ENCODE measurements around the gene ARHGAP42.

DNA sequence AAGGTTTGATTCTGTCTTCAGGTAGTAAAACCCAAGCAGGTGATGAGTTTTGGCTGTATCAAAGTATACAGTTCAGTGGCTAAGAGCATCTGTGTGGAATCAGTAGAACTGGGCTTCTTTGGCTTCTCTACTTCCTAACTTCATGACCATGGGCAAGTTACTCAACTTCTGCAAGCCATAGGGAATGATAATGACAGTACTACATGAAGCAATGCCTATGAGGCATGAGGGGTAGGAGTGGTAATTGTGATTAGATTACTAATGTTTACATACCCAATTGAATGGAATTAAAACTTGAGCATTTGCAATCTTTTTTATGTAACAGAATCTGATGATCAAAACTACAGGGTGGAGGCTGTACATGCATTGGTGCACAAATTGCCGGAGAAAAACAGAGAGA, 278.3 kb downstream of the ARHGAP42 start:
- no peak for TF ChIP-seq POLR2A (IDR thresholded peaks at IDR 0.05)
- TF ChIP-seq, protein P1, sequence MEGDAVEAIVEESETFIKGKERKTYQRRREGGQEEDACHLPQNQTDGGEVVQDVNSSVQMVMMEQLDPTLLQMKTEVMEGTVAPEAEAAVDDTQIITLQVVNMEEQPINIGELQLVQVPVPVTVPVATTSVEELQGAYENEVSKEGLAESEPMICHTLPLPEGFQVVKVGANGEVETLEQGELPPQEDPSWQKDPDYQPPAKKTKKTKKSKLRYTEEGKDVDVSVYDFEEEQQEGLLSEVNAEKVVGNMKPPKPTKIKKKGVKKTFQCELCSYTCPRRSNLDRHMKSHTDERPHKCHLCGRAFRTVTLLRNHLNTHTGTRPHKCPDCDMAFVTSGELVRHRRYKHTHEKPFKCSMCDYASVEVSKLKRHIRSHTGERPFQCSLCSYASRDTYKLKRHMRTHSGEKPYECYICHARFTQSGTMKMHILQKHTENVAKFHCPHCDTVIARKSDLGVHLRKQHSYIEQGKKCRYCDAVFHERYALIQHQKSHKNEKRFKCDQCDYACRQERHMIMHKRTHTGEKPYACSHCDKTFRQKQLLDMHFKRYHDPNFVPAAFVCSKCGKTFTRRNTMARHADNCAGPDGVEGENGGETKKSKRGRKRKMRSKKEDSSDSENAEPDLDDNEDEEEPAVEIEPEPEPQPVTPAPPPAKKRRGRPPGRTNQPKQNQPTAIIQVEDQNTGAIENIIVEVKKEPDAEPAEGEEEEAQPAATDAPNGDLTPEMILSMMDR (IDR thresholded peaks at IDR 0.05): no peak
